Neural cell (in vitro differentiated cells): ENCODE results near the gene TNNT3. TPM values are rescaled to one million over a fixed set of nuclear protein-coding genes. Genes with fewer than 3 reads are reported as not detected.

ENCODE experiments used
- H2AFZ ChIP-seq: fragments of 200-600, 300-800 bp; sonication (generic), shearing (Covaris generic); 2 replicates; pipeline ENCODE4 v1.6.0; 2014; ENCODE audit warnings: low read depth, mild to moderate bottlenecking, antibody characterized with exemption, low read length, moderate library complexity
- H3F3A ChIP-seq: fragments of 200-600 bp; shearing (Covaris generic); 2 replicates; pipeline ENCODE4 v1.6.1; 2016; ENCODE audit warnings: mild to moderate bottlenecking, moderate library complexity, mixed read lengths, antibody characterized with exemption, low read length; ENCODE audit not compliant: insufficient read depth, poor library complexity, severe bottlenecking
- H3K27ac ChIP-seq: fragments of 200-600, 300-800 bp; sonication (generic), shearing (Covaris generic); 2 replicates; pipeline ENCODE4 v1.5.1; 2014; ENCODE audit warnings: mild to moderate bottlenecking, low read length, moderate library complexity
- H3K27me3 ChIP-seq: fragments of 300-800, 200-600 bp; sonication (generic), shearing (Covaris generic); 2 replicates; pipeline ENCODE4 v1.6.0; 2014; ENCODE audit warnings: mild to moderate bottlenecking, low read depth, low read length, moderate library complexity; ENCODE audit not compliant: insufficient read depth
- H3K36me3 ChIP-seq: fragments of 300-800, 200-600 bp; sonication (generic), shearing (Covaris generic); 2 replicates; pipeline ENCODE4 v1.5.1; 2014; ENCODE audit warnings: mild to moderate bottlenecking, antibody characterized with exemption, low read length, moderate library complexity; ENCODE audit not compliant: insufficient read depth
- H3K4me2 ChIP-seq: fragments of 300-800, 200-600 bp; sonication (generic), shearing (Covaris generic); 2 replicates; pipeline ENCODE4 v1.6.0; 2014; ENCODE audit warnings: mild to moderate bottlenecking, low read length
- H3K4me3 ChIP-seq: fragments of 300-800, 200-600 bp; sonication (generic), shearing (Covaris generic); 2 replicates; pipeline ENCODE4 v1.5.1; 2014; ENCODE audit warnings: mild to moderate bottlenecking, low read length, moderate library complexity
- H3K79me2 ChIP-seq: fragments of 200-600 bp; shearing (Covaris generic); replicated peaks from 2 replicates; pipeline ENCODE4 v1.6.0; 2014; ENCODE audit warnings: mild to moderate bottlenecking, low read length, moderate library complexity; ENCODE audit not compliant: insufficient read depth
- H3K9ac ChIP-seq: fragments of 300-800, 200-600 bp; sonication (generic), shearing (Covaris generic); 2 replicates; pipeline ENCODE4 v1.6.1; 2016; ENCODE audit warnings: mild to moderate bottlenecking, low read length, mixed read lengths
- H3K9me2 ChIP-seq: fragments of 200-600 bp; shearing (Covaris generic); 2 replicates; pipeline ENCODE4 v1.6.1; 2016; ENCODE audit warnings: mild to moderate bottlenecking, low read length, mixed read lengths; ENCODE audit not compliant: insufficient read depth
- H3K9me3 ChIP-seq: fragments of 200-600, 300-800 bp; sonication (generic), shearing (Covaris generic); 2 replicates; pipeline ENCODE4 v1.6.1; 2016; ENCODE audit warnings: mild to moderate bottlenecking, mixed run types, low read length, moderate library complexity, mixed read lengths
- H4K20me1 ChIP-seq: fragments of 200-600 bp; shearing (Covaris generic); 2 replicates; pipeline ENCODE4 v1.6.1; 2016; ENCODE audit warnings: mild to moderate bottlenecking, mixed run types; ENCODE audit not compliant: insufficient read depth
- CTCF ChIP-seq: fragments of 450-650 bp; IDR thresholded peaks from 2 replicates; pipeline ENCODE4 v1.5.1; 2014; ENCODE audit warnings: antibody characterized with exemption, mild to moderate bottlenecking, moderate library complexity; ENCODE audit not compliant: poor library complexity, severe bottlenecking
- EP300 ChIP-seq: fragments of 450-650 bp; conservative IDR thresholded peaks from 2 replicates; pipeline ENCODE4 v1.6.1; 2014; ENCODE audit warnings: antibody characterized with exemption, mild to moderate bottlenecking, moderate library complexity; ENCODE audit not compliant: poor library complexity, severe bottlenecking
- EZH2 ChIP-seq: fragments of 200-600, 300-800 bp; shearing (Covaris generic), sonication (generic); IDR thresholded peaks from 2 replicates; pipeline ENCODE4 v1.6.1; 2014; ENCODE audit warnings: antibody characterized with exemption, low read length, borderline replicate concordance, mild to moderate bottlenecking; ENCODE audit not compliant: insufficient read depth, poor library complexity, severe bottlenecking
- MXI1 ChIP-seq: fragments of 450-650 bp; conservative IDR thresholded peaks from 2 replicates; pipeline ENCODE4 v1.6.1; 2014; ENCODE audit warnings: antibody characterized with exemption, mild to moderate bottlenecking; ENCODE audit not compliant: poor library complexity, severe bottlenecking
- POLR2AphosphoS5 ChIP-seq: IDR thresholded peaks from 2 replicates; pipeline ENCODE4 v1.6.1; 2012
- RAD21 ChIP-seq: fragments of 450-650 bp; conservative IDR thresholded peaks from 2 replicates; pipeline ENCODE4 v1.6.1; 2014; ENCODE audit warnings: antibody characterized with exemption, mild to moderate bottlenecking, moderate library complexity
- REST ChIP-seq: IDR thresholded peaks from 2 replicates; pipeline ENCODE4 v1.6.1; 2012; ENCODE audit warnings: borderline replicate concordance
- SMC3 ChIP-seq: fragments of 450-650 bp; conservative IDR thresholded peaks from 2 replicates; pipeline ENCODE4 v1.6.1; 2014; ENCODE audit warnings: antibody characterized with exemption, mild to moderate bottlenecking, moderate library complexity; ENCODE audit not compliant: poor library complexity
- TAF1 ChIP-seq: IDR thresholded peaks from 2 replicates; pipeline ENCODE4 v1.6.1; 2012; ENCODE audit warnings: low read depth
- polyA plus RNA-seq: library from polyadenylated mRNA; depleted of rRNA; stranded (reverse); fragments of >200 nt; gene quantifications from 2 replicates; pipeline ENCODE4 v1.2.3, GENCODE V29; 2014

TNNT3 gene
- polyA plus RNA-seq, 1 donor from 2014 or later = not detected

- Histone ChIP-seq H3K36me3 (no peaks in the 10 kb centered on the region), H4K20me1 (no peaks in the 10 kb centered on the region), H2AFZ (no peak overlapping the region), H3K27ac (no peak overlapping the region), H3K9me2 (no peaks in the 10 kb centered on the region), H3K79me2 (no peaks in the 10 kb centered on the region), H3K27me3 (no peaks in the 10 kb centered on the region), H3K4me3 (no peak overlapping the region), H3K9ac (no peak overlapping the region), H3K9me3 (no peaks in the 10 kb centered on the region), H3K4me2 (no peak overlapping the region), H3F3A (no peaks in the 10 kb centered on the region)
- TF ChIP-seq RAD21 (no peak), EZH2 (no peak), MXI1 (no peak), SMC3 (no peak), TAF1 (no peak), POLR2AphosphoS5 (no peak), CTCF (no peak), REST (no peak), EP300 (no peak)
These were observed 48.6 kb upstream of the TNNT3 start for GRCh38 chr11:1870721-1871466.

GRCh38 chr11:1871531-1871930, 48.0 kb upstream of the TNNT3 start:
- no peaks in the 10 kb centered on the region for H3K9me3 ChIP-seq
- no peaks in the 10 kb centered on the region for H3K27me3 ChIP-seq
- no peak overlapping the region for H3K4me2 ChIP-seq
- H3K4me3 ChIP-seq = no peak overlapping the region
- no peaks in the 10 kb centered on the region for H3F3A ChIP-seq
- no peaks in the 10 kb centered on the region for H3K9me2 ChIP-seq
- no peak overlapping the region for H3K9ac ChIP-seq
- H3K79me2 ChIP-seq = no peaks in the 10 kb centered on the region
- TF ChIP-seq EP300 (no peak), CTCF (no peak), RAD21 (no peak), EZH2 (no peak), TAF1 (no peak), POLR2AphosphoS5 (no peak), SMC3 (no peak), REST (no peak), MXI1 (no peak)
- no peak overlapping the region for H2AFZ ChIP-seq
- no peaks in the 10 kb centered on the region for H3K36me3 ChIP-seq
- no peaks in the 10 kb centered on the region for H4K20me1 ChIP-seq
- no peak overlapping the region for H3K27ac ChIP-seq
